GM21619 (cell line): ENCODE data around the gene ADCY3.
"Not testable (repeated sequence)": the region's sequence is repeated elsewhere in the genome, so short reads cannot be mapped to it uniquely, and the experiment has no call there.

Experiments used
- ATAC-seq: cut with Tn5 transposase; IDR thresholded peaks from one replicate; pipeline ENCODE4 v1.9.1; 2021; ENCODE audit not compliant: unreplicated experiment

Gene ADCY3

GRCh38 chr2:24852026-24852425 lies 68.0 kb downstream of the ADCY3 start:
- no peak for ATAC-seq

- no peak for ATAC-seq
Observed at GRCh38 chr2:24850944-24851343, 69.1 kb downstream of the ADCY3 start.

GRCh38 chr2:24845691-24846090 lies 74.3 kb downstream of the ADCY3 start:
- no peak for ATAC-seq

- no peak for ATAC-seq
Observed at GRCh38 chr2:24844023-24844685, 75.9 kb downstream of the ADCY3 start.

GRCh38 chr2:24843330-24843860 lies 76.6 kb downstream of the ADCY3 start:
- no peak for ATAC-seq

GRCh38 chr2:24842081-24843050 lies 77.7 kb downstream of the ADCY3 start:
- no peak for ATAC-seq

- no peak for ATAC-seq
Observed at GRCh38 chr2:24840962-24841945, 78.8 kb downstream of the ADCY3 start.

- ATAC-seq, result no peak
Observed at GRCh38 chr2:24840164-24840869, 79.7 kb downstream of the ADCY3 start.

- no peak for ATAC-seq
Observed at GRCh38 chr2:24839729-24840128, 80.3 kb downstream of the ADCY3 start.

GRCh38 chr2:24838541-24838940 lies 81.5 kb downstream of the ADCY3 start:
- no peak for ATAC-seq

GRCh38 chr2:24837996-24838513 lies 82.0 kb downstream of the ADCY3 start:
- ATAC-seq, result no peak

- no peak for ATAC-seq
Observed at GRCh38 chr2:24836706-24837105, 83.3 kb downstream of the ADCY3 start.

- ATAC-seq, result no peak
Observed at GRCh38 chr2:24836206-24836605, 83.8 kb downstream of the ADCY3 start.

GRCh38 chr2:24835411-24835810 lies 84.6 kb downstream of the ADCY3 start:
- not testable (repeated sequence) for ATAC-seq

- ATAC-seq, result no peak
Observed at GRCh38 chr2:24834733-24835395, 85.2 kb downstream of the ADCY3 start.

- ATAC-seq, result no peak
Observed at GRCh38 chr2:24833821-24834732, 86.0 kb downstream of the ADCY3 start.

GRCh38 chr2:24832931-24833701 lies 86.9 kb downstream of the ADCY3 start:
- no peak for ATAC-seq

GRCh38 chr2:24832521-24832920 lies 87.5 kb downstream of the ADCY3 start:
- no peak for ATAC-seq
